PFSK-1 (cell line): ENCODE measurements around the gene ANKRD61.

Source experiments
- FOXP2 ChIP-seq: optimal IDR thresholded peaks from 2 replicates; pipeline ENCODE3; 2011; ENCODE audit warnings: borderline replicate concordance, control low read depth, inconsistent platforms; ENCODE audit not compliant: insufficient read depth; ENCODE audit errors: extremely low read length, extremely low read depth
- POLR2AphosphoS5 ChIP-seq: IDR thresholded peaks from 2 replicates; pipeline ENCODE4 v1.6.1; 2012; ENCODE audit warnings: low read depth, mild to moderate bottlenecking, control low read depth, low read length, moderate library complexity
- SIN3A ChIP-seq: IDR thresholded peaks from 2 replicates; pipeline ENCODE4 v1.6.1; 2012; ENCODE audit warnings: mild to moderate bottlenecking, low read length, moderate library complexity, borderline replicate concordance; ENCODE audit not compliant: insufficient read depth
- TAF1 ChIP-seq: IDR thresholded peaks from 2 replicates; pipeline ENCODE4 v1.6.1; 2012; ENCODE audit warnings: low read length, control low read depth, borderline replicate concordance; ENCODE audit not compliant: insufficient read depth
- TF ChIP-seq, protein P1 (sequence below), 2 experiments: IDR thresholded peaks; 2 replicates each; pipeline versions ENCODE4 v1.6.1 to v1.8.0; 2011 to 2012; ENCODE audit warnings: low read depth in 2 of 2, low read length in 2 of 2, control low read depth in 1 of 2, inconsistent platforms in 1 of 2, mild to moderate bottlenecking in 1 of 2, moderate library complexity in 1 of 2; ENCODE audit not compliant: insufficient read depth in 1 of 2

The ANKRD61 gene

DNA sequence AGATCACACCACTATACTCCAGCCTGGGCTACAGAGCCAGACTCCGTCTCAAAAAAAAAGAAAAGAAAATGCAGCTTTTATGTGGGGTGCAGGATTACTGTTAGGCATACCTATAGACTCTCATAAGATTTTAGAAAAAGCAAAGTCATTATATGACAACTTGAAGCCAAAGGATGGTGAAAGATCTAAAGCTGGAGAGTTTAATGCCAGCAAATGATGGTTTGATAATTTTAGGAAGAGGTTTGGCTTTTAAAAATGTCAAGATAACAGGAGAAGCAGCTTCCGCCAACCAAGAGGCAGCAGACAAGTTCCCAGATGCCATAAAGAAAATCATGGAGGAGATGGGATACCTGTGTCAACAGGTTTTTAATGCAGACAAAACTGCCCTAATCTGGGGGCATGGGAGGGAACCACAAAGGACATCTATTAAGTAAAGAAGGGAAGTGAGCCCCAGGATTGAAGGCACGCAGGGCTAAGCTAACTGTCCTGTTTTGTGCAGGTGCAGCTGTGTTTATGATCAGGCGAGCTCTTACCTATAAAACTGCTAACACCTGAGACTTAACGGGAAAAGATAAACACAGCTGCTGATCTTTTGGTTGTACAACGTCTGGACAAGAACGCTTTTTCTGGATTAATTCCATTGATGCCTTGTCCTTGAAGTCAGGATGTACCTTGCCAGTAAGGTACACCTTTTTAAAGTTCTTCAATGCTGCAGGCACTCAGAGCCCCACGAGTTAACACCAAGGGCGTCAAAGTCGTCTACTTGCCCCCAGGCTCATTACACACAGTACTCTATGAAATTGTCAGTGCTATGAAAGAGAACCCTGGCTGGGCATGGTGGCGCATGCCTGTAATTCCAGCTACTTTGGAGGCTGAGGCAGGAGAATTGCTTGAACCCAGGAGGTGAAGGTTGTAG is 10.5 kb upstream of the ANKRD61 start:
- TF ChIP-seq TAF1 = no peak
- TF ChIP-seq FOXP2 = no peak
- TF ChIP-seq SIN3A = no peak
- TF ChIP-seq, protein P1, sequence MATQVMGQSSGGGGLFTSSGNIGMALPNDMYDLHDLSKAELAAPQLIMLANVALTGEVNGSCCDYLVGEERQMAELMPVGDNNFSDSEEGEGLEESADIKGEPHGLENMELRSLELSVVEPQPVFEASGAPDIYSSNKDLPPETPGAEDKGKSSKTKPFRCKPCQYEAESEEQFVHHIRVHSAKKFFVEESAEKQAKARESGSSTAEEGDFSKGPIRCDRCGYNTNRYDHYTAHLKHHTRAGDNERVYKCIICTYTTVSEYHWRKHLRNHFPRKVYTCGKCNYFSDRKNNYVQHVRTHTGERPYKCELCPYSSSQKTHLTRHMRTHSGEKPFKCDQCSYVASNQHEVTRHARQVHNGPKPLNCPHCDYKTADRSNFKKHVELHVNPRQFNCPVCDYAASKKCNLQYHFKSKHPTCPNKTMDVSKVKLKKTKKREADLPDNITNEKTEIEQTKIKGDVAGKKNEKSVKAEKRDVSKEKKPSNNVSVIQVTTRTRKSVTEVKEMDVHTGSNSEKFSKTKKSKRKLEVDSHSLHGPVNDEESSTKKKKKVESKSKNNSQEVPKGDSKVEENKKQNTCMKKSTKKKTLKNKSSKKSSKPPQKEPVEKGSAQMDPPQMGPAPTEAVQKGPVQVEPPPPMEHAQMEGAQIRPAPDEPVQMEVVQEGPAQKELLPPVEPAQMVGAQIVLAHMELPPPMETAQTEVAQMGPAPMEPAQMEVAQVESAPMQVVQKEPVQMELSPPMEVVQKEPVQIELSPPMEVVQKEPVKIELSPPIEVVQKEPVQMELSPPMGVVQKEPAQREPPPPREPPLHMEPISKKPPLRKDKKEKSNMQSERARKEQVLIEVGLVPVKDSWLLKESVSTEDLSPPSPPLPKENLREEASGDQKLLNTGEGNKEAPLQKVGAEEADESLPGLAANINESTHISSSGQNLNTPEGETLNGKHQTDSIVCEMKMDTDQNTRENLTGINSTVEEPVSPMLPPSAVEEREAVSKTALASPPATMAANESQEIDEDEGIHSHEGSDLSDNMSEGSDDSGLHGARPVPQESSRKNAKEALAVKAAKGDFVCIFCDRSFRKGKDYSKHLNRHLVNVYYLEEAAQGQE (IDR thresholded peaks at IDR 0.05; ENCODE audit: insufficient read depth in 1 of 2, low read depth in 2 of 2, low read length in 2 of 2) = no peak
- TF ChIP-seq POLR2AphosphoS5 = no peak

DNA sequence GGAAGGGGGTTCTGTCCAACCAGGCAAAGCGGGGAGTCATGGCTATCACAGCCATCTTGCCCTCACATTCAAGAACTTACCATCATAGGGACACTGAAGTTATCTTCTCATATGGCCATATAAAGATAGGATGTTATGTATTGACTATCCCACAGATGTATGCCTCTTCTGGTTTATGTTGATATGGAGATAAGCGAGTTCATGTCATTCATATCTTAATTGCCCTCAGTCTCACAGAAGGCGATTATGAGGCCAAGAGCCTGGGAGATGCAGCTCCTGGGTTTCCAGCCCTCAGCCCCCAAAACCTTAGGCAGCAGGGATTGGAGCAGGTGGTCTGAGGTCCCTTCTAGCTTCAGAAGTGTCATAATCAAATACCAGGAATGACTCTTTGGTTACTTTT is 8.5 kb upstream of the ANKRD61 start:
- TF ChIP-seq POLR2AphosphoS5 = no peak; the same call in 1 of the 2 replicates
- no peak for TF ChIP-seq SIN3A
- TF ChIP-seq TAF1 = no peak
- no peak for TF ChIP-seq FOXP2
- TF ChIP-seq, protein P1 (IDR thresholded peaks at IDR 0.05; ENCODE audit: insufficient read depth in 1 of 2, low read depth in 2 of 2, low read length in 2 of 2) = no peak

DNA sequence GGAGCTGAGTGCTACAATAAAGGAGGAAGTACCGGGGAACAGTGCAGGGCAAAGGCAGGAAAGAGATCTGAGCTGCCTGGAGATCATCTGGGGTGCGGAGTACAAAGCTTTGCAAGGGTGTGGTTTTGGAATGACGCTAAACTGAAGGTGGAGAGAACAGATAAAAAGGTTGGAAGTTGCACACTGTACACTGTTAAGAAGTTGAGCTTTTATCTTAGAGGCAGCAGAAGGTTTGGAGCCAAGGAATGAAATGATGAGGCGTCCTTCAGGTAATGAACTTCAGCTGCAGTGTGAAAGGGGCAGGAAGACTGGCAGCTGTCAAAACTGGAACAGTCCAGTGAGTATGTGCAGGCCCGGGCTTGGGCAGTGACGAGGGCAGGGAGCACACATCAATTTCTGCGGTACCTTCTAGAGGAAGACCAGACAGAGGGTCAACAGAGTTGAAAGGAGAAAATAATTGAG is 7.2 kb upstream of the ANKRD61 start:
- TF ChIP-seq, protein P1 (IDR thresholded peaks at IDR 0.05; ENCODE audit: insufficient read depth in 1 of 2, low read depth in 2 of 2, low read length in 2 of 2) = no peak
- TF ChIP-seq FOXP2 (no peak), SIN3A (no peak), POLR2AphosphoS5 (no peak), TAF1 (no peak)

DNA sequence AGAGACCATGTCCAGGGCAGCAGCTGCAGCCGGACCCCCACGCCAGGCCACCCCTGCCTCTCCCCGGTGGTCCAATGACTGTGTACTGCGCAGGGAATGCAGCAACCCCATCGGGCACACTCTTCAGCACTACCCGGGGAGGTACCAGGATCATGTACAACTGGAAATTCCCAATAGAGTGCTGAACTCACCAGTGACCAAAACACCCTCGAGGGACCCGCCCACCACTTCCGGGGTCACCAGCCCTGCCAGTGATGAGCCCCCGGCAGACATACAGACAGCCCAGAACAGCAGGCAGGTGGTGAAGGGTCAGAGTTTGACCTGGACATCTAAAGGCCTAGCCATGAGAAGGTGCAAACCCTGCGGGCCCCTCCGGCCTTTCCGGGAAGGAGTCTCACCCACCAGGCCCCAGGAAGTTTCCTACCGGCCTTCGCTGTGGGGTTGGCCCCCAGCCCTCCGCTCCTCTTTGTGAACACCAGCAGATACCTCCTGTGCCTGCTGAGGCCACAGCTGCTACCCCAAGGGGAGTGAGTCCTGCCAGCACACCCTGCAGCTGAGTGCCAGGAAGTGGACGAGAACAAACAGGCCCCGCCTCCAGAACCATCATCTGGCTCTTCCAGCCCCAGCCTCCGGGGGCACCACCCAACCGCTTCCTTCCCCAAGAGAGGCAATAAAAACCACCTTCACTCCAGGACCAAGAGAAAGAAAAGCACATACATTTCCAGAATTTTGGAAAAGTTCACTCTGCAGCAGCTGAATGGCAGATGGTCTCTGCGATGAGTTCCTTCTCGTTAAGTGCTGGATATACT is 5.0 kb upstream of the ANKRD61 start:
- no peak for TF ChIP-seq TAF1
- no peak for TF ChIP-seq POLR2AphosphoS5
- TF ChIP-seq, protein P1 (IDR thresholded peaks at IDR 0.05; ENCODE audit: insufficient read depth in 1 of 2, low read depth in 2 of 2, low read length in 2 of 2) = no peak
- TF ChIP-seq FOXP2 = no peak
- no peak for TF ChIP-seq SIN3A
